ENCODE results near the gene NRTN. TPM values are rescaled to one million over a fixed set of nuclear protein-coding genes. Genes with fewer than 3 reads are reported as not detected.
A peak's percentile ranks its signal among the peaks of the same experiment; 100 is the strongest.

NRTN gene
- total and polyA plus RNA-seq, 2 donors, result 2.5 to 9.8 TPM

DNA sequence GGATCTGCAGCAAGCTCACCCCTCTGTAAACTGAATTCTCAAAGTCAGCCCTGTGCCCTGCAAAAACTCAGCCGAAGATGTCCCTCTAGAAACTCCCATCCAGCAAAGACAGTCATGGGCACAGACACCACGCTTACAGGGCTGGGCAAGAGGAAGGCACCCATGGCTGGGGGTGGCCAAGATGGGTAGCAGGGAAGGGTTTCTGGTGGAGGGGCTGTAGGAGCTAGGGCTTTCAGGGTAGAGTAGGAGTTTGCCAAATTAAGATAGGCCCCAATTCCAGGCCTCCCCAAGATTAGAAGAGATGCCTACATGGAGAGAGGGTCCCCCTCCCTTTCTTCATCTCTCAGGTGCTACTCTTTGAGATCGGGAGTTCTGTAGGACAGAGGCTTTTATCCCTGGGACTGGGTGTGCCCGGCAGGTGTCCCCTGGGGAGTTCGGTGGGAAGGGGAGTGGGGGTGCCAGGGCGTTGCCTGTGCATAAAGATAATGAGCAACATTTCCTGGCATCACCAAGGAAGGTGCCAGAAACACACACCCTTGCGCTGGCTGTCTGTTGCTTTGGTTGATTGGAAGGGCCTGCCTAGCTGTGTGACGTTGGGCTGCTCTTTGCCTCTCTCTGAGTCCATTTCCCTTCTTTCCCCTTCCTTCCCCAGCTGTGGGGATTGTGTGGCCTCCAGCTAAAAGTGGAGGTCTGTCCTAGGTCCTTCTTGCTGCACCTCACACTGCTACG is 9.4 kb downstream of the NRTN start:
- 81% methylated on average over 9 of the region's 9 CpGs for WGBS

DNA sequence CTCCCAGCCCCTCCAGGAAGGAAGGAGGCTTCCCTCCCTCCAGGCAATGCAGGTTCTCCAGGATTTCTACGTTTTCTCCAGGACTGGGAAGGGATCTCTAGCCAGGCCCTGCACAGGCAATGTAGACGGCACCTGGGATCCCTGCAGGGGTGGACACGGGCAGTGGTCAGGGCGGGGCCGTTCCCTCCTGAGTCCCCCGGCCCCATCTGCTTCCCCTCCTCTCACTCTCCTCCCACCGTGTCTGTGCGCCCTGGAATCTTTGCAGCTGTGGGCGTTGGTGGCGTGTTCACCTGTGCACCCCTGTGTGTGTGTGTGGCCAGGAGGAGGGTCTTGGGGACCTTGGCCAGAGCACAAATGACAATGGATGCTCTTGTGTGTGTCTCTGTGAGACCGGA is 10.0 kb downstream of the NRTN start:
- no peak for DNase-seq (ENCODE audit: extremely low spot score)
- no peaks in the 10 kb centered on the region for H3K4me1 ChIP-seq (ENCODE audit: insufficient read depth)
- no peak overlapping the region for H3K4me3 ChIP-seq (ENCODE audit: low read depth, low read length)
- WGBS, result 64% methylated on average over 11 of the region's 11 CpGs
- no peaks in the 10 kb centered on the region for H3K36me3 ChIP-seq (ENCODE audit: insufficient read depth)
- no peak overlapping the region for H3K27ac ChIP-seq (ENCODE audit: low read depth)

More for the DNA sequence above, 9.4 kb downstream of the NRTN start:
- H3K27ac ChIP-seq (ENCODE audit: low read depth), result no peak overlapping the region
- no peaks in the 10 kb centered on the region for H3K4me1 ChIP-seq (ENCODE audit: insufficient read depth)
- H3K4me3 ChIP-seq (ENCODE audit: low read depth, low read length), result no peak overlapping the region
- no peak for DNase-seq (ENCODE audit: extremely low spot score)
- no peaks in the 10 kb centered on the region for H3K36me3 ChIP-seq (ENCODE audit: insufficient read depth)

DNA sequence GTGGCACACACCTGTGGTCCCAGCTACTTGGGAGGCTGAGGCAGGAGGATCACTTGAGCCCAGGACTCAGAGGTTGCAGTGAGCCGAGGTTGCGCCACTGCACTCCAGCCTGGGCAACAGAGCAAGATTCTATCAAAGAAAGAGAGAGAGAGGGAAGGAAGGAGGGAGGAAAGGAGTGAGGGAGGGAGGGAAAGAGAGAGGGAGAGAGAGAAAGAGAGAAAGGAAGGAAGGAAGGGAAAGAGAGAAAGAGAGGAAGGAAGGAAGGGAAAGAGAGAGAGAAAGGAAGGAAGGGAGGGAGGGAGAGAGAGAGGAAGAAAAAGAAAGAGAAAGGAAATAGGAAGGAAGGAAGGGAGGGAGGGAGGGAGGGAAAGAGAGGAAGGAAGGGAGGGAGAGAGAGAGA is 12.4 kb downstream of the NRTN start:
- no peaks in the 10 kb centered on the region for H3K4me1 ChIP-seq (ENCODE audit: insufficient read depth)
- no peak for DNase-seq (ENCODE audit: extremely low spot score)
- no peaks in the 10 kb centered on the region for H3K36me3 ChIP-seq (ENCODE audit: insufficient read depth)
- no peak overlapping the region for H3K27ac ChIP-seq (ENCODE audit: low read depth)
- 93% methylated on average over 2 of the region's 2 CpGs for WGBS
- H3K4me3 ChIP-seq (ENCODE audit: low read depth, low read length), result no peak overlapping the region

DNA sequence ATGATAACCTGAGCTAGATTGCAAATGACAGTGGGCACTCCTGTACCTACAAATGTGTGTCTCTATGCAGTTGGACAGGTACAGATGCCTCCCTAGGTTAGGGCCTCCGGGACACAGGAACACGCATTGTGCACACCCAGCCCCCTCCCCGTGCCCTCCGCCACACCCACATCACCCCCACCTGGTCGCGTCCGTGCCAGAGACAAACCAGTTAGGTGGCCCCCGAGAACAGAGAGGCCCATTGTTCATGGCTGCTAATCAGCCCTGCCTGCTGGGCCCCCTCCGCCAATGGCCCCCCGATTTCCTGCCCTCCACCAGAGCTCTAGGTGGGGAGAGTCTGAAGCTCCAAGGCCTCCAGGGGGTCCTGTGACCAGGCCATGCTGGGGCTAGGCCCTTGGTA is 13.7 kb downstream of the NRTN start:
- Histone ChIP-seq H3K4me3 (ENCODE audit: low read depth, low read length) (no peak overlapping the region), H3K4me1 (ENCODE audit: insufficient read depth) (no peaks in the 10 kb centered on the region), H3K27ac (ENCODE audit: low read depth) (no peak overlapping the region), H3K36me3 (ENCODE audit: insufficient read depth) (no peaks in the 10 kb centered on the region)
- WGBS, result 79% methylated on average over 10 of the region's 10 CpGs
- no peak for DNase-seq (ENCODE audit: extremely low spot score)

DNA sequence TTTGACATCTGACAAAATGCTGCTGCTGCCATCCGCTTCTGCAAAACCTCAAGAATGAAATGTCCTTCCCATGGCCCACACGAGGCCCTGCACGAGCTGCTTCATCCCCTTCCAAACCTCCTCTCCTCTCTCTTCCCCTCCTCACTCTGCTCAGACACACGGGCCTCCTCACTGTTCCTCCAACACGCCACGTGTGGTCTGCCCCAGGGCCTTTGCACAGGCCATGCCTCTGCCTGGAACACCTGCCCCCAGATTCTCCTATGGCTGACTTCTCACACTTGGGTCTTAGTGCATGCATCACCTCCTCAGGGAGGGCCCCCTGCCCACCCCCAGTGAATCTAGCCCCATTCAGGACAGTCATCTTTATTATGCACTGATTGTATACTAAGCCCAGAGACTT is 15.9 kb downstream of the NRTN start:
- Histone ChIP-seq H3K4me1 (ENCODE audit: insufficient read depth) (no peaks in the 10 kb centered on the region), H3K27ac (ENCODE audit: low read depth) (no peak overlapping the region), H3K36me3 (ENCODE audit: insufficient read depth) (no peaks in the 10 kb centered on the region), H3K4me3 (ENCODE audit: low read depth, low read length) (no peak overlapping the region)
- 55% methylated on average over 6 of the region's 6 CpGs for WGBS
- DNase-seq (ENCODE audit: extremely low spot score), result no peak

DNA sequence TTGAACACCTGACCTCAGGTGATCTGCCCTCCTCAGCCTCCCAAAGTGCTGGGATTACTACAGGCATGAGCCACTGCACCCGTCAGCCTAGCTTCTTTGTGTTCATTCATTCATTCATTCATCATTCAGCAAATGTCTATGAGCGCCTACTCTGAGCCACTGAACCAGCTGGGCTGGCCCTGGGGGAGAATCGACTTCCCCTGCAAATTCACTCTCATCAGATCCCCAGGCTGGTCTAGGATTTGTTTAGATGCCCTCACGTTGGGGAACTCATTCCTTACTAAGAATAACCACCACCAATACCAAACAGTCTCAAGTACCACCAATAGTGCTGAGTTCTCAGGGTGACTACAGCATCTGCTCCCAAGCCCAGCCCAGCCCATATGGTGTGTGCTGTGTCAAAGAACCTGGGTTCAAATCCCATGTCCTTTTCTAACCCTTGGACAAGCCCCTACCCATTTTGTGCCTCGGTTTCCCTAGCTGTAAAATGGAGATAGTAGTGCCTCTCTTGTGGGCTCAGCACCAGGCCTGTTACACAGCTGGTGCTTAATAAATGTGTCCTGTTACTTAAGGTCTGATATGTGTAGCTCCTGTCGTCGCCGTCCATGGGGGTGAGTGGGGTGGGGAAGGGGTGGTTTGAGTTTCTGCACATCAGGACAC is 16.8 kb downstream of the NRTN start:
- no peak overlapping the region for H3K27ac ChIP-seq (ENCODE audit: low read depth)
- 49% methylated on average over 8 of the region's 8 CpGs for WGBS
- no peak for DNase-seq (ENCODE audit: extremely low spot score)
- no peak overlapping the region for H3K4me3 ChIP-seq (ENCODE audit: low read depth, low read length)
- H3K4me1 ChIP-seq (ENCODE audit: insufficient read depth), result no peaks in the 10 kb centered on the region
- H3K36me3 ChIP-seq (ENCODE audit: insufficient read depth), result no peaks in the 10 kb centered on the region

DNA sequence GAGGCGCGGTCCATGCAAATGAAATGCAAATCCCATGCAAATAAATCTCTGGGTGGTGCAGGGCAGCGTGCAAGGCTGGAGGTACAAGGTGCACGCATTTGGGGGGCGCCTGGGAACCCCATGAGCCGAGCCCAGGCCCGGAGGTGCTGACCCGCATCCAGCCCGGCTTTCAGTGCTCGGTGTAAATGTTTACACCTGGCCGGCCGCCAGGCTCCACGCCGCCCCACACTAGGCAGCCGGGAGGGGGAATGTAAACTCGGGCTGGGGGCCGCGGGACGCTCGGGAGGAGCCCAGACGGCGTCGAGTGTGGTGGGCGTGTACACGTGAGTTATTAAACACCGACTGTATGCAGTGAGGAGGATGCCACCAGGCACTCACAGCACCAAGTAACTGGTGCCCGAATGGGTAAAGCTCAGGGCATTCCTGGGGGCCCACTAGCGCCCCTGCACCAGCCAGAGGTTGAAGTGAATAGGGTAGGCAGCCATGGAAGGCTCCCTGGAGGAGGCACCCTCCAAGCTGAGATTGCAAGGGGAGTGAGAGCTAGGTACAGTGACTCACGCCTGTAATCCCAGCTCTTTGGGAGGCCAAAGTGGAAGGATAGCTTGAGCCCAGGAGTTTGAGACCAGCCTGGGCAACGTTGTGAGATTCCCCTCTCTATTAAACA is 17.4 kb downstream of the NRTN start:
- H3K27ac ChIP-seq (ENCODE audit: low read depth), result no peak overlapping the region
- H3K4me3 ChIP-seq (ENCODE audit: low read depth, low read length), result no peak overlapping the region
- H3K4me1 ChIP-seq (ENCODE audit: insufficient read depth), result no peaks in the 10 kb centered on the region
- 18% methylated on average over 30 of the region's 30 CpGs for WGBS
- DNase-seq (ENCODE audit: extremely low spot score), result no peak
- no peaks in the 10 kb centered on the region for H3K36me3 ChIP-seq (ENCODE audit: insufficient read depth)

DNA sequence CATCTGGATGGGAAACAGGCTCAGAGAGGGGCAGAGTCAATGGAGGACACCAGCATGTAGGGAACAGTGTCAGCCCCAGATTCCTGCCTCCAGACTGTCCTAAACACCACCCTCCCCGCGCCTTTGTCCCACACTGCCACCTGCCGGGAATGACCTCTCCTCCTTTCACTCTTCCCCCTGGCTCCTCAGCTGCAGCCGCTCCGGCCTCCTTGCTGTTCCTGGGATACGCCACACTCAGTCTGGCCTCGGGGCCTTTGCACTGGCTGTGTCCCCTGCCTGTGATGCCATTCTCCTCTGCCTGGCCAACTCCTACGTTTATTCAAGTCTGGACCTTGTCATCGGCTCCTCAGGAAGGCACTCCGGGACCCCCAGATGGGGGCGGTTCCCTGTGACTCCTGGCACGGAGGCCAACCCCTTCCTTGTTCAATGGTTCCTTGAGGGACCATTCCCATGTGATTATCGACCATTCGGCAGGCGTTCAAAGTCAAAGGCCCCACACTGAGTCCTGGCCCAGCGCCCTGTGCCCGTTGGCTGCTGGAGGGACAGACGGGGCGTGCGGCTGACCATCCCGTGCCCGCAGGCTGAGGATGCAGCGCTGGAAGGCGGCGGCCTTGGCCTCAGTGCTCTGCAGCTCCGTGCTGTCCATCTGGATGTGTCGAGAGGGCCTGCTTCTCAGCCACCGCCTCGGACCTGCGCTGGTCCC is 18.9 kb downstream of the NRTN start:
- no peak for DNase-seq (ENCODE audit: extremely low spot score)
- WGBS, result 86% methylated on average over 30 of the region's 30 CpGs

DNA sequence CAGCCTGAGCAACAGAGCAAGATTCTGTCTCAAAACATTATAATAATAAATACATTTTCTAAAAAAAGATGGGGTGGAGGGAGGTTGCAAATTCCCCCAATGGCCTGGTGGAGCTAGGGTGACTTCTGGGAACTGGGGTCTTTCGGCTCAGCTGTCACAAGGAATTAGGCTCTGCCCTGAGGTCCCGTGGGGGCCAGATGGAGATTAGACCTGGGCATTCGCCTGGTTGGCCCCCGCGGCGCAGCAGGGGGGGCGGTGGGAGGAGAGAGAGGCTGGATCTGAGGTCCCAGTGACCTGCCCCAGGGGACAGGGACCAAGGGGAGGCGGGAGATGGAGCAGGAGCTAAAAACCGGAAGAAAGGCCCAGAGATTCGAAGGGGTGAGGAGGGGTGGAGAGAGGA is 19.9 kb downstream of the NRTN start:
- Histone ChIP-seq H3K36me3 (ENCODE audit: insufficient read depth) (no peaks in the 10 kb centered on the region), H3K4me1 (ENCODE audit: insufficient read depth) (no peaks in the 10 kb centered on the region), H3K27ac (ENCODE audit: low read depth) (no peak overlapping the region), H3K4me3 (ENCODE audit: low read depth, low read length) (no peak overlapping the region)
- WGBS, result 84% methylated on average over 10 of the region's 10 CpGs
- no peak for DNase-seq (ENCODE audit: extremely low spot score)

More for the DNA sequence above, 18.9 kb downstream of the NRTN start:
- H3K4me1 ChIP-seq (ENCODE audit: insufficient read depth), result no peaks in the 10 kb centered on the region
- no peak overlapping the region for H3K4me3 ChIP-seq (ENCODE audit: low read depth, low read length)
- no peak overlapping the region for H3K27ac ChIP-seq (ENCODE audit: low read depth)
- no peaks in the 10 kb centered on the region for H3K36me3 ChIP-seq (ENCODE audit: insufficient read depth)

DNA sequence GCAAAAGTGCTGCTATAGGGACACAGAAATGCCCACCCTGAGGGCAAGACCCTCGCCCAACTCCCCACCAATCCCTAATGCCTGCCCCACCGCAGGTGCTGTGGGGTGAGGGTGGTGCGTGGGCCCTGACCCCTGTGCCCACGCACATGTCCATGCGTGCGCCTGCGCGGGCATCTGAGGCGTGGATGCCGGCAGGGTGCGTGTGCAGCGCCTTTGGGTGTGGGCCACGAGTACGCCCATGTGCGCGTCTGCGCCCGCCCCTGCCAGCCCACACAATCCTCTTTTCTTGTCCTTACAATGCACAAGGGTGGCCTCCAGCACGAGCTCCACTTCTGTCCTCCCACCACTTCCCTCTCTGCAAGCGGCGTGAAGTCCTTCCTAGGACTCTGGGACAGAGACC is 20.3 kb downstream of the NRTN start:
- 93% methylated on average over 21 of the region's 21 CpGs for WGBS
- H3K36me3 ChIP-seq (ENCODE audit: insufficient read depth), result no peaks in the 10 kb centered on the region
- no peak overlapping the region for H3K4me3 ChIP-seq (ENCODE audit: low read depth, low read length)
- H3K27ac ChIP-seq (ENCODE audit: low read depth), result no peak overlapping the region
- no peaks in the 10 kb centered on the region for H3K4me1 ChIP-seq (ENCODE audit: insufficient read depth)
- no peak for DNase-seq (ENCODE audit: extremely low spot score)

DNA sequence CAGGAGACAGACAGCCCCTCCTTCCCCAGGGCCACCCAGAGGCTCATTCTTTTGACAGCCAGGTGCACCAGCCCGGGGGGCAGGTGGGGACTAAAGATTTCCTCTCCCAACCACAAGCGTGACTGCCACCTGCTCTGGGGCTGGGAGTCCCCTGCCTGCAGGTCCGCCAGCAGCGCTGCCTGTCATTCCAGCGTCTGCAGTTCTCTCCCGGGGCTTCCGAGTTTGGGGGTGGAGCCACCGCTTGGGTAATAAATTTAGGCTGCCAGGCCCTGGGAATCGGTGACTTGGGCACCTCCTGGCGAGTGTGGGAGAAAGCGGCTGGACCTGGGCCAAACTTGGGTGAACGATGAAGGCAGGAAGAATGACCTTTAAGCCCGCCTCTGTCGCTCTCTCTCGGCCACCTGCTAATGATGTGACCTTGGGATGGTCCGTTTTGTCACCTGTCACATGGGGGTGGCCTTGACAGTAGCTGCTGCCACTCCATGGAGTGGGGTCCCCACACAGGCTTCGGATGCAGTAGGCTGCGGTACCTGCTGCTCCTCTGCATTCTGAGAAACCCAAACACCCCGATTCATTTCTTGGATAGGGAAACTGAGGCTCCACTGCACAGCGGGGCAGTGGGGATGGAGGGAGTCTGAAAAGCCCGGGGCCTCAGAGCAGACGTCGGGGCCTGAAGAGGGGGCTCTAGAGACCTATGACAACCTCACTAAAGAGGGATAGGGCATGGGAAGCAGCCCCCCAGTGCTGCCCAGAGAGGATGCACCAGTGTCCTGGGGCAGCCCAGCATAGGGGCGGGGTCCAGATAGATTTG is 21.9 kb downstream of the NRTN start:
- Histone ChIP-seq H3K27ac (ENCODE audit: low read depth) (no peak overlapping the region), H3K4me3 (ENCODE audit: low read depth, low read length) (no peak overlapping the region), H3K36me3 (ENCODE audit: insufficient read depth) (no peaks in the 10 kb centered on the region), H3K4me1 (ENCODE audit: insufficient read depth) (no peaks in the 10 kb centered on the region)
- DNase-seq (ENCODE audit: extremely low spot score), result no peak
- WGBS, result 19% methylated on average over 24 of the region's 24 CpGs

DNA sequence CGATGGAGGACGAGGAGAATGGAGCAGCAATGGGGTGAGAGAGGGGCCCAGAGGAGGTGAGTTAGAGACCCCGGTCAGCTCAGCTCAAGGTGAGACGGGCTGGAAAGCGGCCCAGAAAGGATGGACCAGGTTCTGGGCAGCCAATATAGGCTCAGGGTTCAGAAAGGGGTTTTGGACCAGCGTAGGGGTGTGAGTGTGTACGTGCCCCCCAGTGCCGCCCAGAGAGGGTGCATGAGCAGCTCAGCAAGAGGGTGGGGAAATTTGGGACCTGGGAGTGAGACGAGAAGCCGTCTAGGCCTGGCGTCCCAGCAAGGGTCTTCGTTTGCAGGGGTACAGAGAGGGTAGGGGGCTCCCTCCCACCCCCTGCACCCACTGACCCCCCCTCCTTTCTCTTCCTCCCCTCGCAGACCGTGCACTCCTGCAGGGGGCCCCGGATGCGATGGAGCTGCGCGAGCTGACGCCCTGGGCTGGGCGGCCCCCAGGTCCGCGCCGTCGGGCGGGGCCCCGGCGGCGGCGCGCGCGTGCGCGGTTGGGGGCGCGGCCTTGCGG is 22.5 kb downstream of the NRTN start:
- WGBS, result 14% methylated on average over 37 of the region's 37 CpGs
- H3K36me3 ChIP-seq (ENCODE audit: insufficient read depth), result no peaks in the 10 kb centered on the region
- DNase-seq (ENCODE audit: extremely low spot score), result no peak
- H3K4me1 ChIP-seq (ENCODE audit: insufficient read depth), result no peaks in the 10 kb centered on the region
- H3K27ac ChIP-seq (ENCODE audit: low read depth), result no peak overlapping the region
- H3K4me3 ChIP-seq (ENCODE audit: low read depth, low read length), result peak overlapping the region; percentile 39

All from urinary bladder (tissue), 4 donors.